Common myeloid progenitor, CD34-positive (primary cell): ENCODE measurements around the gene SSTR5.
A peak's percentile ranks its signal among the peaks of the same experiment; 100 is the strongest.
"Not testable (repeated sequence)": the region's sequence is repeated elsewhere in the genome, so short reads cannot be mapped to it uniquely, and the experiment has no call there.

ENCODE experiments used
- CTCF ChIA-PET: fragments of 350-600 bp; sonication (Branson Sonifier 250); formaldehyde crosslinking; loops from one replicate; lab custom pipeline; 2021; ENCODE audit warnings: antibody characterized with exemption; lab: Charles Lee
- POLR2A ChIA-PET: fragments of 350-600 bp; sonication (Branson Sonifier 250); formaldehyde crosslinking; loops from one replicate; lab custom pipeline; 2021; ENCODE audit warnings: antibody characterized with exemption; lab: Charles Lee
- DNase-seq, 3 donors: peaks; one replicate each; pipeline versions ENCODE4 v3.0.0 to v3.0.0-alpha.2; 2013
- H3K27ac ChIP-seq, 2 experiments: 1 replicate in 1 of 2; 2 replicates in 1 of 2; pipeline ENCODE4 v1.7.0; 2013; ENCODE audit warnings: inconsistent platforms in 2 of 2, low read length in 2 of 2, mild to moderate bottlenecking in 2 of 2, low read depth in 1 of 2, moderate library complexity in 1 of 2; ENCODE audit not compliant: severe bottlenecking in 2 of 2, insufficient read depth in 1 of 2, poor library complexity in 1 of 2
- H3K27me3 ChIP-seq, 5 experiments: replicated peaks in 2 of 5; 1 replicate in 3 of 5; 2 replicates in 2 of 5; pipeline versions ENCODE4 v1.6.1 to v1.7.0; 2013; ENCODE audit warnings: low read length in 4 of 5, mild to moderate bottlenecking in 2 of 5, moderate library complexity in 2 of 5, inconsistent platforms in 1 of 5; ENCODE audit not compliant: insufficient read depth in 5 of 5, control insufficient read depth in 4 of 5
- H3K36me3 ChIP-seq, 4 experiments: 1 replicate in 2 of 4; 2 replicates in 2 of 4; pipeline versions ENCODE4 v1.6.1 to v1.7.0; 2013; ENCODE audit warnings: low read length in 3 of 4, control low read depth in 1 of 4, mild to moderate bottlenecking in 1 of 4; ENCODE audit not compliant: control insufficient read depth in 4 of 4, insufficient read depth in 4 of 4
- H3K4me1 ChIP-seq, 4 experiments: 1 replicate in 3 of 4; 2 replicates in 1 of 4; pipeline versions ENCODE4 v1.6.1 to v1.7.1; 2013; ENCODE audit warnings: low read length in 3 of 4, mild to moderate bottlenecking in 3 of 4, control low read depth in 1 of 4, inconsistent platforms in 1 of 4, moderate library complexity in 1 of 4; ENCODE audit not compliant: control insufficient read depth in 4 of 4, insufficient read depth in 4 of 4; ENCODE audit errors: control extremely low read depth in 1 of 4
- H3K4me3 ChIP-seq, 7 experiments: 1 replicate in 4 of 7; 2 replicates in 3 of 7; pipeline versions ENCODE4 v1.5.1 to v1.7.0; 2013; ENCODE audit warnings: mild to moderate bottlenecking in 7 of 7, low read length in 6 of 7, moderate library complexity in 6 of 7, inconsistent platforms in 2 of 7, low read depth in 2 of 7, control low read depth in 1 of 7; ENCODE audit not compliant: insufficient read depth in 4 of 7, control insufficient read depth in 1 of 7; ENCODE audit errors: extremely low read depth in 1 of 7
- H3K9me3 ChIP-seq, 5 experiments: 1 replicate in 4 of 5; 2 replicates in 1 of 5; pipeline versions ENCODE4 v1.6.1 to v1.7.1; 2013; ENCODE audit warnings: low read length in 4 of 5, mild to moderate bottlenecking in 2 of 5, inconsistent platforms in 1 of 5, low read depth in 1 of 5, moderate library complexity in 1 of 5; ENCODE audit not compliant: control insufficient read depth in 4 of 5, insufficient read depth in 2 of 5; ENCODE audit errors: control extremely low read depth in 1 of 5
- WGBS: methylation state at CpG from one replicate; pipeline ENCODE4 v1.1.5; 2013; ENCODE audit not compliant: insufficient coverage; 5-methylcytosine and 5-hydroxymethylcytosine counted together

SSTR5 gene

DNA sequence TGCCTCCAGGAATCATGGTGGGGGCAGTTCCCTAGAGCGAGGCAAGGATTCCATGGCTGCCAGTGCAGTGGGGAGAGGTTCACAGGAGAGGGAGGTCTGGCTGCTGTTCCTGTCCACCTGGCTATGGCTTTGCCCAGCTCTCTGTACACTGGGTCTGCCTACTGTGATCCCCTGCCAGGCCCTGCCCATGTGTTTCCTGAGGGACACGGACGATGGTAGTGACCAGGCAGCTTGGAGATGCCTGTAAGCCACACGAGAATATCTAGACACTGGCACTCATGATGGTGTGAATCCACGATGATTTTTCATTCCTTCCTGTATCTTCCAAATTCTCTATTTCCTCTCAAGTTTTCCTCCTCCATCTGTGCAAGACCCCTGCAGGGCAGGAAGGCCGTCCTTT, 12.4 kb downstream of the SSTR5 start:
- Histone ChIP-seq H3K27ac (no peak overlapping the region), H3K9me3 (peaks cover 2 to 44% (median 17%) of the 10 kb centered on the region in 5 experiments), H3K36me3 (no peaks in the 10 kb centered on the region), H3K4me3 (no peak overlapping the region), H3K4me1 (no peaks in the 10 kb centered on the region), H3K27me3 (peaks cover 0 to 75% (median 7%) of the 10 kb centered on the region in 5 experiments)
- POLR2A ChIA-PET = no interaction called here
- 97% methylated on average over 5 of the region's 6 CpGs for WGBS
- DNase-seq = no peak
- CTCF ChIA-PET = no interaction called here

DNA sequence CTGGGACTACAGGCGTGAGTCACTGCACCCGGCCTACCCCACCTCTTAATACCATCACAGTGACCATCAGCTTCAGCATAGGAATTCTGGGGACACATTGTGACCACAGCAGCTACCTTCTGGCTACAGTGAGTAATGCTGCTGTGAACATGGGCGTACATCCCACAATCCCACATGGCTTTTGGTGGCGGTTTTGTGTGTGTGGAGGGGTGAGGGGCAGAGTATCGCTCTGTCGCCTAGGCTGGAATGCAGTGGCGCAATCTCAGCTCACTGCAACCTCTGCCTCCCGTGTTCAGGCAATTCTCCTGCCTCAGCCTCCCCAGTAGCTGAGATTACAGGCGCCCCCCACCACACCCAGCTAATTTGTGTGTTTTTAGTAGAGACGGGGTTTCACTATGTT, 13.9 kb downstream of the SSTR5 start:
- H3K4me1 ChIP-seq, H3K36me3 ChIP-seq, H3K27ac ChIP-seq, H3K4me3 ChIP-seq, POLR2A ChIA-PET, DNase-seq: not testable (repeated sequence)
- Histone ChIP-seq H3K27me3 (peaks cover 0 to 74% (median 9%) of the 10 kb centered on the region in 5 experiments), H3K9me3 (peaks cover 2 to 44% (median 17%) of the 10 kb centered on the region in 5 experiments)
- CTCF ChIA-PET = interaction anchor here (1.3 kb wide), 1 partner anchor 17 kb away, joined by 3 read pairs; no protein-coding TSS in a partner anchor
- WGBS = 98% methylated on average over 7 of the region's 10 CpGs

DNA sequence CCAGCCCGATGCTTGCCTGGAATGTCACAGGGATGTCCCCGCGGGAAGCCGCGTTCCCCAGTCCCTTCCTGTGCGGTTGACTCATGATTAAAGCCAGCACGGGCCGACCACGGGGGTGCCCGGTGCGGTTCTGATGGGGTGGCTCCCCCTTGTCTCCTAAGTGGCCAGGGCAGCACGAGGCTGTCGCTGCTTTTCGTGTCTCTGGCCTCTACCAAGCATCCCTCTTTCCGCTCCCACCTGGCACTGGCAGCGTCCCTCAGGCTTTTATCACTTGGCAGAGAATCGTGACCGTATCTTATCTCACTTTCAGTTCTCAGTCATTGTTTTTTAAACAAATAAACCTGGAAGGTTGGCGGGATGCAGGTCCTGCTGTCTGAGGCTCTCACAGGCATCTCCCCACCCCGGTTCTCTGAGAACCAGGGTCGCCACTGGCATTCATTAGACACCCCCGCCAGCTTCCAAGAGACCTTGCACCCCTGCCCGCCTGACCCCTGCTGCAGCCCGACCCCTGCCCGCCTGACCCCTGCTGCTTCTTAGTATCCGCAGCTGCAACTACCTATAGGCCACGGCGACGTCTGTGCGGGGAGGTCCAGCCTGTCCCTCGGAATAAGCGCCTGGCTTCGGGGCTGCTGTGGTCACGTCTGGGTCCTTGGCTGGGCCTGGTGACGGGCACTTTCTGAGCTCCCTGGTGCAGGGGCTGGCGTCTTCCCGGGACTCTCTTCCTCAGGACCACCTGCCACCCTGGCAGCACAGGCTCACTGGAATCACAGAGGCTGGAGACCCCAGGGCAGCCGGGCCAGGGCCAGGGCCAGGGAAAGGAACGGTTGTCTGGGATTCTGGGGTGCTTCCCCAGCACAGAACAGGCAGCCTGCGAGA, 16.0 kb downstream of the SSTR5 start:
- CTCF ChIA-PET = no interaction called here
- Histone ChIP-seq H3K9me3 (peaks cover 2 to 33% (median 19%) of the 10 kb centered on the region in 5 experiments), H3K27ac (no peak overlapping the region), H3K4me3 (no peak overlapping the region), H3K36me3 (no peaks in the 10 kb centered on the region), H3K27me3 (peaks cover 0 to 63% (median 7%) of the 10 kb centered on the region in 5 experiments), H3K4me1 (peaks cover 0 to 7% (median 0%) of the 10 kb centered on the region in 4 experiments)
- 87% methylated on average over 34 of the region's 40 CpGs for WGBS
- POLR2A ChIA-PET = no interaction called here
- no peak for DNase-seq

DNA sequence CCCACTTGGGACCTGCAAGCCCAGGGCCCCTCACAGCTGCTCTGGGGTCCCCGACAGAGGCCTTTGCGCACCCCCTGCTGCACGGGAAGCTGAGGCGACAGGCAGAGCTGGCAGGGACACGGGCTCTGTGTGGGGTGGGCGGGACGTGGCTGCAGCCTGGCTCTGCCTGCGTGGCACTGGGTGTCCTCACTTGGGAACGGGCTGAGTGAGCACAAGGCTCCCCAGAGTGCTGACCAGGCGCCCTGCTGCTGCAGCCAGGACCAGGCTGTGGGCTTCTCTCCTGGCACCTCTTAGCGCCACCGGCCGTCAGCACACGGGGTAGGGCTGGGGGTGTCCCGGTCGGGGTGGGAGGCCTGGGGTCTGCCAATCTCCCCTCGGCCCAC, 16.9 kb downstream of the SSTR5 start:
- no peak for DNase-seq
- WGBS = 81% methylated on average over 15 of the region's 17 CpGs
- no peak overlapping the region for H3K4me3 ChIP-seq
- peaks cover 0 to 62% (median 7%) of the 10 kb centered on the region in 5 experiments for H3K27me3 ChIP-seq
- CTCF ChIA-PET = no interaction called here
- POLR2A ChIA-PET = no interaction called here
- H3K4me1 ChIP-seq = peaks cover 0 to 7% (median 0%) of the 10 kb centered on the region in 4 experiments
- peaks cover 2 to 26% (median 12%) of the 10 kb centered on the region in 5 experiments for H3K9me3 ChIP-seq
- no peaks in the 10 kb centered on the region for H3K36me3 ChIP-seq
- no peak overlapping the region for H3K27ac ChIP-seq

DNA sequence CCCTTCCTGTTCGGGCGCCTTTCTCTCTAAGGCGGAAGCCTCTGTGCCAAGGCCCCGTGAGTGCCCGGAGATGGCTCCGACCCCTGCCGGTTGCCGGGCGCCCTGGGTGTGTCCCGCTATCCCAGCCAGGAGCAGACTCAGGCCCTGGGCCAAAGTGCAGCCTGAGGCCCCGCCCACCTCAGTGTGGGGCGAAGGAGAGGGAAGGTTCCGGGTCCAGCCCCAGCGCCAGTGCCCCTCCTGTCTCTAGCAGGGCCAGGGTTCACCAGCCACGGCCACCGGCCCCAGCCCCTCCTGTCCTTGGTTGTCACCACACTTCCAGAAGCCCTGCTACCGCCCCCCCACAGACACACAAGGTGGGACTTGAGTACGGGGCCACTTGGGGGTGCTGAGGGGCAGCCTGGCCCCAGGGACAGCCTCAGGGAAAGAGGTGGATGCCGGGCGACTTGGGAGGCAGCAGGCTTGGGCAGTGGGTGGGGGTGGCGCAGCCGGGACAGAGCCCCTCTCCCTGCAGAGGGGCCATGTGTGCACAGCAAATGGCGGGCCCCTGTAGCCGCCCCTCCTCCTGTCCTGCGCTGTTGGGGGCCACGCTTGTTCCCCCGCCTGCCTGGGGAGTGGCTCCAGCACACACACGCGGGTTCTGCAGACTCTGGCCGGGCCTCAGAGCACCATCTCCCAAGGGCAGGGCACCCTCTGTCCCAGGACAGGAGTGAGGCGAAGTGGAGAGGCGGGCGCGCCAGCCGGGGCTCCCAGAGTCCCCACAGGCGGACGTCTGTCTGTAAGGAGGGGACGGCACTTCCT, 17.5 kb downstream of the SSTR5 start:
- POLR2A ChIA-PET = no interaction called here

DNA sequence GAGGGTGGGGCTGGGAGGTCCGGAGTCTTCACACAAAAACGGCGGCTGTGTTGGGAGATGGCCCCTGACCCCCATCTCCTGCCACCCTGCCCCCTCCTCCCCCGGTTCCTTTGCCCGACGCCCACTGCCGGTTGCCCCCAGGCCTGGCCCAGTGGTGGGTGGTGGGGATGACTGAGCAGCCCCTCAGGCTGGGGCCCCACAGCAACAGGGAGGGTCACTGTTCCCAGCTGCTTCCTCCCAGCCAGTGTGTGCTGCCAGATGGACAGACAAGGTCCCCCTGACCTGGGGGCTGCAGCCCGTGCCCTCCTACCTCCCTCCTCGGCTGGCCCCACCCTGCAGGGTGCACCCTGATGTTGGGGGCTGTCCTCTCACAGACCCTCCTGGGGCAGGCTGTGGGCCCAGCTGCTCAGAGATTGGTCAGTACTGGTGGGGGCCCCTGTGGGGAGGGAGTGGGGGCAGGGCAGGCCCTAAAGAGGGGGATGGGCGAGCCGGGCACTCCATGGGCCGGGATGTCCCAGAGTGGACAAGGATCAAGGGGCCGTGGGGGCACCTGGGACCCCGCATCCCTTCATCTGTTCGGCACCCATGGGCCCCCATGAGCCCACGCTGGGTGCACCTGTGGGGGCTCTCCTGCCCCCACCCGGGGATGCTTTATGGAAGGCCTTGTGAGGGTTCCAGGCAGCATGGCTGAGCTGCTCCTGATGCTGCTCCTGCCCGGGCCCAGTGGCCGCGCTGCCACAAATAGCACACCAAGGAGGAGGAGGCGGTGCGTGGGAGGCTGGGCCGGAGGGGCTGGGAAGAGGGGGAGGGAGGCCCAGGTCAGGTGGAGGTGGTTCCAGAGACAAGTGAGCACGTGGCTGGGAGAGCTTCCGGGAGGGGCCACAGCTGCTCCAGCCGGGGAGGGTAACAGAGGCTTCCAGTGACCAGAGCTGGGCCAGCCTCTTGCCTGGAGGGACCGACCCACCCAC, 18.4 kb downstream of the SSTR5 start:
- no peak for DNase-seq
- Histone ChIP-seq H3K36me3 (no peaks in the 10 kb centered on the region), H3K4me1 (peaks cover 0 to 7% (median 0%) of the 10 kb centered on the region in 4 experiments), H3K27me3 (peaks cover 0 to 70% (median 7%) of the 10 kb centered on the region in 5 experiments), H3K4me3 (no peak overlapping the region), H3K9me3 (peaks cover 0 to 14% (median 4%) of the 10 kb centered on the region in 5 experiments), H3K27ac (no peak overlapping the region)
- ChIA-PET POLR2A (no interaction called here), CTCF (no interaction called here)
- 43% methylated on average over 18 of the region's 27 CpGs for WGBS

More for the DNA sequence above, 17.5 kb downstream of the SSTR5 start:
- CTCF ChIA-PET = no interaction called here
- 32% methylated on average over 31 of the region's 38 CpGs for WGBS
- Histone ChIP-seq H3K4me1 (peaks cover 0 to 7% (median 0%) of the 10 kb centered on the region in 4 experiments), H3K9me3 (peaks cover 2 to 20% (median 8%) of the 10 kb centered on the region in 5 experiments), H3K4me3 (peak overlapping the region in 1 of 7 experiments; percentile 10), H3K27me3 (peaks cover 0 to 64% (median 7%) of the 10 kb centered on the region in 5 experiments), H3K27ac (no peak overlapping the region), H3K36me3 (no peaks in the 10 kb centered on the region)
- no peak for DNase-seq
